Stimulated activated CD8-positive, alpha-beta memory T cell treated with anti-CD3 and anti-CD28 coated beads, Interleukin-15, amount 100 ng/mL, for 4 hours (primary cell): ENCODE data around the gene TLDC2.
"Not testable (repeated sequence)": the region's sequence is repeated elsewhere in the genome, so short reads cannot be mapped to it uniquely, and the experiment has no call there.

Experiments used
- DNase-seq, 2 donors: peaks; one replicate each; pipeline ENCODE4 v3.0.0-alpha.2; 2020; ENCODE audit warnings: low read depth in 2 of 2

TLDC2 gene

DNA sequence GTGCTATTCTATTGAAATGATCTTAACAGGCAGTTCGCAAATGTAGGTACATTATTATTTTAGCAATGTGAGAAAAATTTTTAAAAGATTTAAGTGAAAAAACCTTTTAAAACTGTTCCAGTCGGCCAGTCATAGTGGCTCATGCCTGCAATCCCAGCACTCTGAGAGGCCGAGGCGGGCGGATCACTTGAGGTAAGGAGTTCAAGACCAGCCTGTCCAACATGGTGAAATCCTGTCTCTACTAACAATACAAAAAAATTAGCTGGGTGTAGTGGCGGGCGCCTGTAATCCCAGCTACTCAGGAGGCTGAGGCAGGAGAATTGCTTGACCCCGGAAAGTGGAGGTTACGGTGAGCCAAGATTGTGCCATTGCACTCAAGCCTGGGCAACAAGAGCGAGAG, 29.6 kb downstream of the TLDC2 start:
- not testable (repeated sequence) for DNase-seq

- not testable (repeated sequence) for DNase-seq
Measured at GRCh38 chr20:36906086-36906485, 30.1 kb downstream of the TLDC2 start.

DNA sequence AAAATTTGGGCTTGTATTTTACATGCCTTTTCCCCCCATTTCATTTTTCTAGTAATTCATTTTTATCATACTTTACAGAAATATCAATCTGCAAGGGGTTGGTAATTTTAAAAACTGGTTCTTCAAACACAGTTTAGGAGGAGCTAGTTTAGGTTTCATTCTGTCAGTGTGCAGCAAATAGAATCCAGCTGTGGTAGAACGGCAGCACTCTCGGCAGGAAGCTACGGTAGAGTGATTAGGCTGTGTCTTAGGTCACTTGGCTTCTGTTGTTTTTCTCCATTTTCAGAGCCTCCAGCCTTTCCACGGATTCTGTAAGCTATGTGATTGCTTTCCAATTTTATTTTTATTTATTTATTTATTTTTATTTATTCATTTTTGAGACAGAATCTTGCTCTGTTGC, 32.7 kb downstream of the TLDC2 start:
- DNase-seq = no peak

DNA sequence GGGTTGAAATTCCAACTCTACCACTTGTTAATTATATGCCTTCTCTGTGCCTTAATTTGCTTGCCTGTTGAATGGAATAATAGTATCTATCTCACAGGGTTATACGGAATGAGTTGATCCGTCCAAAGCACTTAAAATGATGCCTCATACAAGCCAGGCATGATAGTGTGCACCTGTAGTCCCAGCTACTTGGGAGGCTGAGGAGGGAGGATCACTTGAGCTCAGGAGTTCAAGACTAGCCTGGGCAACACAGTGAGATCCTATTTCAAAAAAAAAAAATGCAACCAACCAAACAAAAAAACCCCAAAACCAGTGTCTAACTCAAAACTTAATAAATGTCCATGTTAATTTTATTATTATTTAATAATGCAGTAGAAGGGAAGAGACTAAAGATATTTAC, 40.3 kb downstream of the TLDC2 start:
- no peak for DNase-seq

DNA sequence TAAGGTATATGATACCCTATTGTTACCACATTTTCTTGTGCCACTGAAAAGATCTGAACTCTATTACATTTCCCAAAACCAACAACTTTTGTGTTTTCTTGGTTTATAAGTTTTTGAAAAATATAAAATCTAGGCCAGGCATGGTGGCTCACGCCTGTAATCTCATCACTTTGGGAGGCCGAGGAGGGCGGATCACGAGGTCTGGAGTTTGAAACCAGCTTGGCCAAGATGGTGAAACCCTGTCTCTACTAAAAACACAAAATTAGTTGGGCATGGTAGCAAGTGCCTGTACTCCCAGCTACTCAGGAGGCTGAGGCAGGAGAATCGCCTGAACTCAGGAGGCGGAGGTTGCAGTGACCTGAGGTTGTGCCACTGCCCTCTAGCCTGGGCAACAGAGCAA, 41.3 kb downstream of the TLDC2 start:
- no peak for DNase-seq

- DNase-seq = no peak
Measured at GRCh38 chr20:36917943-36918342, 42.0 kb downstream of the TLDC2 start.

- DNase-seq = no peak
Measured at GRCh38 chr20:36919715-36920333, 43.9 kb downstream of the TLDC2 start.

DNA sequence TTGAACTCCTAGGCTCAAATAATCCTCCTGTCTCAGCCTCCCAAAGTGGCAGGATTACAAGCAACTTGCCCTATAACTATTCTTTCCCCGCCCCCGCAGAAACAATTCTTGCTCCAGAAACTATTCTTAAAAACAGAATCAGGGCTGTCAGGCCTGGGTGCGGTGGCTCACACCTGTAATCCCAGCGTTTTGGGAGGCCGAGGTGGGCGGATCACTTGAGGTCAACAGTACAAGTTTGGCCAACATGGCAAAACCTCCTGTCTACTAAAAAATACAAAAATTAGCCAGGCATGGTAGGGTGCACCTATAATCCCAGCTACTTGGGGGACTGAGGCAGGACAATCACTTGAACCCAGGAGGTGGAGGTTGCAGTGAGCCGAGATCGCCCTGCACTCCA, 44.4 kb downstream of the TLDC2 start:
- DNase-seq = no peak

DNA sequence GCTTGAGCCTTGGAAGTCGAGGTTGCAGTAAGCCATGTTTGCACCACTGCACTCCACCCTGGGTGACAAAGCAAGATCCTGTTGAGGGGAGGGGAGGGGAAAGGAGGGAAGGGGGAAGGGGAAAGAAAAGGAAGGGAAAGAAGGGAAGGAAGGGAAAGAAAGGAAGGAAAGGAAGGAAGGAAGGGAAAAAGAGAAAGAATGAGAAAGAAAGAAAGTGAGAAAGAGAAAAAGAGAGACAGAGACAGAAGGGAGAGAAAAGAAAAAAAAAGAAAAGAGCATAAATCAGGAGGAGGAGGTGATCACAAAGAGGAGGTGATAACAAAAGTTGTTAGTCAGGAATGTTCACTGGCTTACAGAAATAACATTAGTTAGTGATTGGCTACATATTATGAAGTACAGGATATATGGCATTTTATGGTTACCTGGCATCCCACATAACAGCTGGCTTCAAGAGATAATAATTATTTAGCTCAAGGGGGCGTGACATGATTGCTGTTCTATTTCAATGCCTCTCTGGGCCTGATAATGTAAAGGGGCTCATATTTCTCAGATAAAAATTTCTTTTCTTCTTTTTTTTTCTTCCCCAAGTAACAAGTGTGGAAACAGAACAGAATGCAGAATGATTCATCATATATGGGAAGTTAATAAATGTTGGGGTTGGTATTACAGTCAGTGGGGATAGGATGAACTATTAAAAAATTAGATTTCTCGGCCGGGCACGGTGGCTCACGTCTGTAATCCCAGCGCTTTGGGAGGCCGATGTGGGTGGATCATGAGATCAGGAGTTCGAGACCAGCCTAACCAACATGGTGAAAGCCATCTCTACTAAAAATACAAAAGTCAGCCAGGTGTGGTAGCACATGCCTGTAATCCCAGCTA, 48.5 kb downstream of the TLDC2 start:
- no peak for DNase-seq

DNA sequence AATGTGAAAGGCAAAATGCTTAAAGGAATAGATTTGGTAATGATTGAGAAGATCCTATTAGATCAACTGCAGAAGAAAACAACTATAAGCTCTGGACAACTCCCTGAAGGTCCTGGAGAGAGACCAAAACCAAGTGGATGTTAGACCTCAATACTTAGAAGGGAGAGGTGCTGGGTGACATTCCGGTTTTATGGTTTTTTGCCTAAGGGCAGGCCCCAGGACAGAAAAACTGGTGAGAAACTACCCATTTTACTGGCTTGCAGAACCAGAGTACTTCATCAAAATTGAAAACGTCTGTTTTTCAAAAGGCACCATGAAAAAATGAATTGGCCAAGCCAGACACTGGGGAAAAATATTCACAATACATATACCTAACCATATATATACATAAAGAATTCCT, 49.3 kb downstream of the TLDC2 start:
- no peak for DNase-seq

DNA sequence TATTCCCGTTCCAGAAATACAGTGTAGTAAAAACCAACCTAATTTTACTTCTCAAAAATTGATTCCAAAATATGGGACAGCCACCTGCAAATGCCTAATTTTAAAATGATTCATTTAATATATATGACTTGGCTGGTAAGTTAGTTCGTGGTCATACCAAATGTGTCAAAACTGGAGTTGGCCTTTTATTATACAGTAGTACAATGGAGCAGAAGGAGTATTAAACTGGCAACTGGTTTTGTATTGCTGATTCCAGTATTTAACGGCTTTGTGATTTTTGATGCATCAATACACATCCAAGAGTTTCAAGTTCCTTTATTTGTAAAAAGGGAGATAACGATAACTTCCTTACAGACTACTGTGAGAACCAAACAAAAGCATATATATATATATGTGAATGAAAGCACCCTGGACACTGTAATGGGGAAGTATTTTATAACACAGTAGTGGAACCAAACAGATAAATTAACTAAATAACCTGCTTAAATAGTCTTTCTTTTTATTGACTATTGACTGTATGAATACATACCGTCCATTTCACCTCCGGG, 50.8 kb downstream of the TLDC2 start:
- no peak for DNase-seq

GRCh38 chr20:36927704-36928103, 51.8 kb downstream of the TLDC2 start:
- DNase-seq = no peak

GRCh38 chr20:36929290-36929689, 53.4 kb downstream of the TLDC2 start:
- no peak for DNase-seq

- no peak for DNase-seq
Measured at GRCh38 chr20:36929691-36930090, 53.8 kb downstream of the TLDC2 start.

DNA sequence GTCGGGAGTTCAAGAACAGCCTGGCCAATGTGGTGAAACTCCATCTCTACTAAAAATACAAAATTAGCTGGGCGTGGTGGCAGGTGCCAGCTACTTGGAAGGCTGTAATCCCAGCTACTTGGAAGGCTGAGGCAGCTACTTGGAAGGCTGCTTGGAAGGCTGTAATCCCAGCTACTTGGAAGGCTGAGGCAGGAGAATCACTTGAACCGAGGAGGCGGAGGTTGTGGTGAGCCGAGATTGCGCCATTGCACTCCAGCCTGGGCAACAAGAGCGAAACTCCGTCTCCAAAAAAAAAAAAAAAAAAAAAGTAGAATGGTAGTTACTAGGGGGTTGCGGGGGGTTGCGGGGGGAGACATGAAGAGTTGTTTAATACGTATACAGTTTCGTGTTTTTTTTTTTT, 56.1 kb downstream of the TLDC2 start:
- DNase-seq = not testable (repeated sequence)

- DNase-seq = no peak
Measured at GRCh38 chr20:36932476-36933426, 56.8 kb downstream of the TLDC2 start.

- not testable (repeated sequence) for DNase-seq
Measured at GRCh38 chr20:36933571-36933970, 57.6 kb downstream of the TLDC2 start.

DNA sequence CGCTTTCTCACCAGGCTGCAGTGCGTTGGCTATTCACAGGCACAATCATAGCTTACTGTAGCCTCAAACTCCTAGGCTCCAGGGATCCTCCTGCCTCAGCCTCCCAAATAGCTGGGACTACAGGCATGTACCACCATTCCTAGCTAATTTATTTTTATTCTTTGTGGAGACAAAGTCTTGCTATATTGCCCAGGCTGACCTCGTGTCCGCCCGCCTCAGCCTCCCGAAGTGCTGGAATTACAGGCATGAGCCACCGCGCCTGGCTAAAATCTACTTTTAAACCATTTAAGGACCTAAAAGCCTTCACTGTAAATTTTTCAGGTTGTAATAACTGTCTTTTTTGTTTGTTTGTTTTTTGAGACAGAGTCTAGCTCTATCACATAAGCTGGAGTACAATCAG, 60.4 kb downstream of the TLDC2 start:
- DNase-seq = no peak

GRCh38 chr20:36936761-36937401, 60.9 kb downstream of the TLDC2 start:
- DNase-seq = not testable (repeated sequence)

DNA sequence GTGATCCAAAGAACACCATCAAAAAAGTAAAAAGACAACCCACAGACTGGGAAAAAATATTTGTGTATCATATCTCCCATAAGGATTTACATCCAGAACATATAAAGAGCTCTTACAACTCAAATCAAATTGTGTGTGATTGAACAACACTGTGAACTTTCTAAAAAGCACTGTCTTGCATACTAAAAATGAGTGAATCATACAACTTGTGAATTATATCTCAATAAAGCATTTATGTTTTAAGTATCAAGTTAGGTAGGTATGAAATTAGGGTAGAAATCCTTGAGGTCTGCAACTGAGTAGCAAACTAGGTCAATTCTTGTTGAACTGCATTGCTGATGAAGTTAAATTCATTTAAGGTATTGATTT, 61.4 kb downstream of the TLDC2 start:
- DNase-seq = no peak

DNA sequence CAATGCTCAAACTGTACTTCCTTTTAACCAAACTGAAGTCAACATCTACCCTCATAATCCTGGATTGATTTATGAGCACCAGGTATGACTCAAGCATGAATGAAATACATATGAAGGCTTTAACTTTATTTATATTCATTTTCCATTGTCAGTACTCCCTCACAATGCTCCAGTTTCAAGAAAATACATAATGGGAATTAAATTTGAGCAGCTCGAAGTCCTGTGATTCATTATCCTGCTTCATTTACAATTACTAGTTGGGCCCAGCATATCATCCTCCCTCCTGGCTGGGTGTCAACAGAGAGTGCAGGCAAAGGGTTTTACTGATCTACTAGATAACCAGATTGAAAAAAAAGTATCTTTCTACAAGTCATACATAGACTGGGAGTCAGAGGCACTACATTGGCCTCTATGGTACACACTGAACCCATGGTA, 65.5 kb downstream of the TLDC2 start:
- no peak for DNase-seq
